Subcutaneous adipose tissue (tissue), 4 donors: Measurements from ENCODE around the gene TTLL11. TPM values are rescaled to one million over a fixed set of nuclear protein-coding genes. Genes with fewer than 3 reads are reported as not detected.

Experiments used
- total RNA-seq, 4 donors: library from RNA; depleted of rRNA; stranded (reverse); fragments of >200 nt; gene quantifications; one replicate each; pipeline ENCODE4 v1.1.0, GENCODE V29; 2016
- TF ChIP-seq, protein P1 (sequence below): fragments of 450-650 bp; IDR thresholded peaks from one replicate; pipeline ENCODE4 v1.5.1; 2016; ENCODE audit warnings: low read depth, mild to moderate bottlenecking, control low read depth, antibody characterized with exemption, moderate library complexity

TTLL11 gene
- total RNA-seq, 4 donors from 2014 or later, result 4.4 to 8.7 (median 6.4) TPM

DNA sequence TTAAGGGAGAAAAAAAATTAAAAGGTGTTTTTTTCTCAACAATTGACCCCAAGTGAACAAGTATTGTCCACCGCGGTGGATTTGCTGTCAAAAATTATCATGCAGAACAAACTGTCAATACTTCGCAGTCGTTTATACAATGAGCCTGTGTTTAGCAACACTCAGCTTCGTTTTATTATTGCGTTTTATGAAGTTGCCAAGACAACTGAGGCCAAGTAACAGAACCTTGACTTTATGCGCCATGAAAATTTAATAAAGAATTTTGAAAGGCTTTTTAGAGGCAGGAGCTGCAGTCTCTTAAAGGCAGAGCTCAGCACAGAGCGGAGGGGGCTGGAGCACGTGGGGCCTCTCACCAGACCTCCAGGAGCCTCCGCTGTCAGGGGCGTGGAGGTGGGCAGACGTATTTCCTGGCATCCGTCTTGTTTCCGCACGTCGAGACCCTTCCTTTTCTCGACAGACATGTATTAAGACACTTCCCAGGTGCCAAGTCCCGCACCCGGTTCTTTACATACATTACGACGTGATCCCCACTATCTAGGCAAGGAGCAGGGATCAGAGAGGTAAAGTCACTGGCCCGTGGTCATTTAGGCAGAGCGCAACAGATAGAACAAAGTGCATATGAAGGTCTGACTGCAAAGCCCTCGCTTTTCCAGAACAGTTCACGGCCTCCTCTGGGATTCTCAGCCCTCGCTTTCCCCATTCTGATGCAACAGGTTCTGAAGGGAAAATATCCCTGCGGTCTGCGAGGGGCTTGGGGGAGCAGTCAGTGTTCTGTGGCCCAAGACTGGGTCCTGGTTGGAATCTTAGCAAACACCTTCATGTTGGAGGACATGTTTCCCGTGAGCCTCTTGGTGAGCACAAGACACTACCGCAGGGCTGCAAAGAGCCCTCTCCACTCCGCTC lies 277.3 kb downstream of the TTLL11 start:
- TF ChIP-seq, protein P1, sequence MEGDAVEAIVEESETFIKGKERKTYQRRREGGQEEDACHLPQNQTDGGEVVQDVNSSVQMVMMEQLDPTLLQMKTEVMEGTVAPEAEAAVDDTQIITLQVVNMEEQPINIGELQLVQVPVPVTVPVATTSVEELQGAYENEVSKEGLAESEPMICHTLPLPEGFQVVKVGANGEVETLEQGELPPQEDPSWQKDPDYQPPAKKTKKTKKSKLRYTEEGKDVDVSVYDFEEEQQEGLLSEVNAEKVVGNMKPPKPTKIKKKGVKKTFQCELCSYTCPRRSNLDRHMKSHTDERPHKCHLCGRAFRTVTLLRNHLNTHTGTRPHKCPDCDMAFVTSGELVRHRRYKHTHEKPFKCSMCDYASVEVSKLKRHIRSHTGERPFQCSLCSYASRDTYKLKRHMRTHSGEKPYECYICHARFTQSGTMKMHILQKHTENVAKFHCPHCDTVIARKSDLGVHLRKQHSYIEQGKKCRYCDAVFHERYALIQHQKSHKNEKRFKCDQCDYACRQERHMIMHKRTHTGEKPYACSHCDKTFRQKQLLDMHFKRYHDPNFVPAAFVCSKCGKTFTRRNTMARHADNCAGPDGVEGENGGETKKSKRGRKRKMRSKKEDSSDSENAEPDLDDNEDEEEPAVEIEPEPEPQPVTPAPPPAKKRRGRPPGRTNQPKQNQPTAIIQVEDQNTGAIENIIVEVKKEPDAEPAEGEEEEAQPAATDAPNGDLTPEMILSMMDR, result no peak

- TF ChIP-seq, protein P1, result no peak
Observed at GRCh38 chr9:121815084-121815483, 278.0 kb downstream of the TTLL11 start.

- TF ChIP-seq, protein P1, result no peak
Observed at GRCh38 chr9:121814594-121814993, 278.5 kb downstream of the TTLL11 start.

GRCh38 chr9:121813519-121814210 lies 279.4 kb downstream of the TTLL11 start:
- TF ChIP-seq, protein P1, result no peak

- TF ChIP-seq, protein P1, result no peak
Observed at GRCh38 chr9:121812159-121812735, 280.9 kb downstream of the TTLL11 start.

DNA sequence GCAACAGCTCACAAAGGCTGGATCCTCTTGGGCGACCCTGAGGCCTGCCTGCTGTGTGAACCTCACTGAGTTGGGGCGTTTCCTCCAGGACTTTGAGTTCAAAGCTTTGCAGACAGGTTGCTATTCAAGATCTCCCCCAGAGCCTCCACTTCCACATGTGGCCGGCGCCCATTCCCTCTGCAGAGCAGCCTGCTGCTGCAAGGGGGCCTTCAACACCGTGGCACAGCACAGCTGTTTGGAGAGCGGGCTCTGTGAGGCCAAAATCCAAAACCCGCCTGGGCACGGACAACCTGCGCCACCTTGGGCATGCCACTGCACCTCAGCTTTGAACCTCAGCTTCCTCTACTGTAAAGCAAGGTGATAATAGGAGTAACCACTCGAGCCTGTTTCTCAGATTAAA lies 281.4 kb downstream of the TTLL11 start:
- TF ChIP-seq, protein P1, result no peak

GRCh38 chr9:121811140-121811539 lies 282.0 kb downstream of the TTLL11 start:
- TF ChIP-seq, protein P1, result no peak
